Upper lobe of right lung (tissue), 1 donor: ENCODE measurements around the gene MATCAP1. TPM values are rescaled to one million over a fixed set of nuclear protein-coding genes. Genes with fewer than 3 reads are reported as not detected.
A peak's percentile ranks its signal among the peaks of the same experiment; 100 is the strongest.

ENCODE experiments used
- ATAC-seq: fragments of 200-7000 bp; cut with Tn5 transposase; one replicate; pipeline ENCODE4 v1.9.1; 2020; ENCODE audit warnings: mild to moderate bottlenecking, moderate library complexity
- DNase-seq: peaks from one replicate; pipeline ENCODE4 v3.0.0-alpha.2; 2020
- H3K27ac ChIP-seq: fragments of 200-600 bp; one replicate; pipeline ENCODE4 v1.8.0; 2022
- H3K27me3 ChIP-seq: fragments of 200-600 bp; one replicate; pipeline ENCODE4 v1.8.0; 2022; ENCODE audit warnings: mild to moderate bottlenecking
- H3K36me3 ChIP-seq: fragments of 200-600 bp; one replicate; pipeline ENCODE4 v1.8.0; 2022
- H3K4me1 ChIP-seq: fragments of 200-600 bp; one replicate; pipeline ENCODE4 v1.8.0; 2022
- H3K4me3 ChIP-seq: fragments of 200-600 bp; one replicate; pipeline ENCODE4 v1.8.0; 2022; ENCODE audit warnings: mild to moderate bottlenecking
- H3K9me3 ChIP-seq: fragments of 200-600 bp; one replicate; pipeline ENCODE4 v1.8.0; 2022
- intact Hi-C: fragments of 100-400 bp; cut with DNase I; formaldehyde crosslinking; loops from one replicate; pipeline ENCODE4 v1.11.0; 2022
- total RNA-seq: library from RNA; stranded (reverse); fragmentation: NEBNext Ultra II Directional; extraction: Animal tissue kit (Norgen Biotek cat#: 25700); gene quantifications from one replicate; pipeline ENCODE4 v1.2.1, GENCODE V29; 2021
- TF ChIP-seq, protein P1 (sequence below): fragments of 200-600 bp; IDR thresholded peaks from one replicate; pipeline ENCODE4 v1.8.0; 2022; ENCODE audit warnings: antibody characterized with exemption
- donor health status: DM: no; HTN: yes; CAD: no; lungs with severe emphysema.

The MATCAP1 gene
- total RNA-seq, 1 donor from 2014 or later = 28.4 TPM

DNA sequence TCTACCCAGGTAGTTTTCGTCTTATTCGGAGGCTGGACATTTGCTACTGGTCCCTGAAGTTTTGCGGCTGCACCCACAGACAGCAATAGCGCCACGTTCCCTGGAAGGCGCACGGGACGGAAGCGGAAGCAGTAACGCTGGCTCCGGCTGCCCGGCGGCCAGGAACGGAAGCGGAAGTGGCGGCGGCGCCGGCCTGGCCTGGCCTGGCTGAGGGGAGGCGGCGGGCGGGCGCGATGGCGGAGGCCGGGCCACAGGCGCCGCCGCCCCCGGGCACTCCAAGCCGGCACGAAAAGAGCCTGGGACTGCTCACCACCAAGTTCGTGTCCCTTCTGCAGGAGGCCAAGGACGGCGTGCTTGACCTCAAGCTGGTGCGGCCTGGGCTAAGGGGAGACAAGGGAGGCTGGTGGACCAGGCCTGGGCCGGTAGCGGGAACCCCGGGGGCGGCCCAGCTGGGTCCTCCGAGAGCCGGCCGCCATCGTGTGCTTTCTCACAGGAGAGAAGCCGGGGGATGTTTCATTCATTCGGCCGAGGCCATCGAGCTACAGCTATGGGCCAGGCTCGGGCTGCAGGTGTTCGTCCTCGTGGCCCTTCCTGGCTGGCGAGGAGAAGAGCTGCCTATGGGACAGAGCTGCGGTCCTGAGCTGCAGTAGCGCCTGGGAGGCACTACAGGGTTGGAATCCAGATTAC, 8.4 kb upstream of the MATCAP1 start, which contains the start of gene E2F4:
TSS of gene E2F4 (plus strand) at position 161 of the 687 bp plus-strand sequence. CDS start at position 234, 73 bp downstream.
- Histone ChIP-seq H3K9me3 (no peaks in the 10 kb centered on the region), H3K36me3 (peaks cover 40% of the 10 kb centered on the region), H3K27me3 (no peaks in the 10 kb centered on the region), H3K4me1 (peaks cover 27% of the 10 kb centered on the region), H3K4me3 (peak within 1 kb of the TSS; percentile 99), H3K27ac (peak within 1 kb of the TSS; percentile 82)
- TF ChIP-seq, protein P1, sequence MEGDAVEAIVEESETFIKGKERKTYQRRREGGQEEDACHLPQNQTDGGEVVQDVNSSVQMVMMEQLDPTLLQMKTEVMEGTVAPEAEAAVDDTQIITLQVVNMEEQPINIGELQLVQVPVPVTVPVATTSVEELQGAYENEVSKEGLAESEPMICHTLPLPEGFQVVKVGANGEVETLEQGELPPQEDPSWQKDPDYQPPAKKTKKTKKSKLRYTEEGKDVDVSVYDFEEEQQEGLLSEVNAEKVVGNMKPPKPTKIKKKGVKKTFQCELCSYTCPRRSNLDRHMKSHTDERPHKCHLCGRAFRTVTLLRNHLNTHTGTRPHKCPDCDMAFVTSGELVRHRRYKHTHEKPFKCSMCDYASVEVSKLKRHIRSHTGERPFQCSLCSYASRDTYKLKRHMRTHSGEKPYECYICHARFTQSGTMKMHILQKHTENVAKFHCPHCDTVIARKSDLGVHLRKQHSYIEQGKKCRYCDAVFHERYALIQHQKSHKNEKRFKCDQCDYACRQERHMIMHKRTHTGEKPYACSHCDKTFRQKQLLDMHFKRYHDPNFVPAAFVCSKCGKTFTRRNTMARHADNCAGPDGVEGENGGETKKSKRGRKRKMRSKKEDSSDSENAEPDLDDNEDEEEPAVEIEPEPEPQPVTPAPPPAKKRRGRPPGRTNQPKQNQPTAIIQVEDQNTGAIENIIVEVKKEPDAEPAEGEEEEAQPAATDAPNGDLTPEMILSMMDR = no peak
- DNase-seq (peak; percentile 96), ATAC-seq (peak; percentile 97)
- intact Hi-C loops = no loop called here

DNA sequence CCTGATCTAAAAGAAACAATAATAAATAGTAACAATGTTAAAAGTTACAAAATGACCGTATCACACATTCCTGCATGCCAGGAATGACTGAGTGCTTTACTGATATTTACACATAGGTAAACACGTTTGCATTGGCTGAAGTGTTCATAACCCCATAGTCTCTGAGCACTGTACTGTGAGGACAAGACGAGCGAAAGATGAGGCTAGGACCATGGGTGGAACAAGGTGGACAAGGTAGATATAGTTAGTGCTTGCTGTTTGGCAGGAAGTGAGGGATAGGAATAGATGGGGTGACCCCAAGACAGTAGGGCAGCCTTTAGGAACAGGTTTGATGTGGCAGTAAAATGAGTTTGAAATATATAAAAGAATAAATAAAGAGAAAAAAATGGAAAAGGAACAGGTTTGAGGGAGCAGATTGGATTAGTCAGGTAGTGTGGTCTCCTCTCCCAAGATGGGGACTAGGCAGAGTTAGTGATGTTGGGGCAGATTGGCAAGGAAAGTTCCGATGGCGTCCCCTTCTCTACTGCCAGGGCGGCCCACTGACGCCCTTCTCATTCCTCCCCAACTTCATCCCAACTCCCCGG, 7.7 kb upstream of the MATCAP1 start:
- no peak overlapping the region for H3K27ac ChIP-seq

DNA sequence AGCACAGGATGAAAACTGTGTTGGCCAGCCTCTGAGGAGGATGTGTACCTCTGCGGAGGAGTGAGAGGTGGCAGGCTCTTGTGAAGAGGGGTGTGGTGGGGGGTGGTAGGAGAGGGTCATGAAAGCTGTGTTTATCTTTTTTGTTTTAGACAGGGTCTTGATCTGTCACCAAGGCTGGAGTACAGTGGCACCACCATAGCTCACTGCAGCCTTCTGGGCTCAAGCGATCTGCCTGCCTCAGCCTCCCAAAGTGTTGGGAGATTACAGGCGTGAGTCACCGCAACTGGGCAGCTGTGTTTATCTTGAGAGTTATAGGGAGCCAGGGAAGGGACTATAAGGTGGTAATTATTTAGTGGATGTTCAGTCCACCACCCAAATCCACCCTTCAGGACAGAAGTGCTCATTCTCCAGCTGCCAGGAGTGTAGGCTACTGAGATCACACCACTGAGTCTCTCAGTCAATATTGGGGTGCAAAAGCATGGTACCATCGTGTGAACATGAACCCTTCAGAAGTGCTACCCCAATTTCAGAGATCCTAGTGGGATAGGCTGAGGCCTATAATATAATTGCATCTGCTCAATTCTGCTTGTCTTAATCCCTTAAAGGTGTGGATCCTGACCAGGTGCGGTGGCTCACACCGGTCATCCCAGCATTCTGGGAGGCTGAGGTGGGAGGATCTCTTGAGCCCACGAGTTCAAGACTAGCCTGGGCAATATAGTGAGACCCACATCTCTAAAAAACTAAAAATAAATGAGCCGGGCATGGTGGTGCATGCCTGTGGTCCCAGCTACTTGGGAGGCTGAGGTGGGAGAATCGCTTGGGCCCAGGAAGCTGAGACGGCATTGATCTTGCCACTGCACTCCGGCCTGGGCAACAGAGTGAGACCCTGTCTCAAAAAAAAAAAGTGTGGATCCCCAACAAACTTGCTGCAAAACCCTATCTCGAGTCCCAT, 7.0 kb upstream of the MATCAP1 start:
- intact Hi-C loops = no loop called here
- Histone ChIP-seq H3K4me1 (peaks cover 29% of the 10 kb centered on the region), H3K27me3 (no peaks in the 10 kb centered on the region), H3K27ac (peak overlapping the region; percentile 6), H3K9me3 (no peaks in the 10 kb centered on the region), H3K4me3 (peak overlapping the region; percentile 36), H3K36me3 (peaks cover 26% of the 10 kb centered on the region)
- ATAC-seq (no peak), DNase-seq (no peak)
- TF ChIP-seq, protein P1 = no peak

More for the DNA sequence above, 7.7 kb upstream of the MATCAP1 start:
- intact Hi-C loops = no loop called here
- ATAC-seq (no peak), DNase-seq (no peak)
- TF ChIP-seq, protein P1 = no peak
- peaks cover 27% of the 10 kb centered on the region for H3K4me1 ChIP-seq
- no peaks in the 10 kb centered on the region for H3K27me3 ChIP-seq
- no peaks in the 10 kb centered on the region for H3K9me3 ChIP-seq
- peak overlapping the region; percentile 99 for H3K4me3 ChIP-seq
- H3K36me3 ChIP-seq = peaks cover 34% of the 10 kb centered on the region

DNA sequence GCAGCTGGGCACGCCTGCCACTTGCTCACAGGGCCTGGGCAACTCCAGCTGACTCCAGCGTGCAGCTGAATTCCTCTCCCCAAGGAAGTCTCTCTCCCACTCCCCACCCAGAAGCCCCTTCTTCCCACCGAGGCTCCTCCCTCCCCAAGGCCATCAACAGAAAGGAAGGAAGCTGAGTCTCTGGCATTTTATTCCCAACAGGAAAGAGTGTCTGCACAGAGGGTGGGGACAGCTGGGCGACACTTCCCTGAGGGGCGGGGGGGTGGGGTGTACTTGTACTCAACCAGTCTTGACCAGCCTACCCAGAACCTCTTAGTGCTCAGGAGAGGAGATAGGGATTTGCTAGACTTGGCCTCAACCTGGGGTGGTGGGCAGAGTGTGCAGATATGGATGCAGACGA, 6.3 kb upstream of the MATCAP1 start, which contains the start of gene EXOC3L1:
TSS of gene EXOC3L1 (minus strand) at position 96 of the 400 bp plus-strand sequence. CDS start 460 bp downstream, outside the sequence.
- TF ChIP-seq, protein P1 = no peak
- Histone ChIP-seq H3K4me1 (peaks cover 36% of the 10 kb centered on the region), H3K27me3 (no peaks in the 10 kb centered on the region), H3K4me3 (peak within 1 kb of the TSS; percentile 36), H3K36me3 (peaks cover 19% of the 10 kb centered on the region), H3K27ac (peak within 1 kb of the TSS; percentile 51), H3K9me3 (no peaks in the 10 kb centered on the region)
- intact Hi-C loops = no loop called here
- DNase-seq = no peak
- no peak for ATAC-seq

DNA sequence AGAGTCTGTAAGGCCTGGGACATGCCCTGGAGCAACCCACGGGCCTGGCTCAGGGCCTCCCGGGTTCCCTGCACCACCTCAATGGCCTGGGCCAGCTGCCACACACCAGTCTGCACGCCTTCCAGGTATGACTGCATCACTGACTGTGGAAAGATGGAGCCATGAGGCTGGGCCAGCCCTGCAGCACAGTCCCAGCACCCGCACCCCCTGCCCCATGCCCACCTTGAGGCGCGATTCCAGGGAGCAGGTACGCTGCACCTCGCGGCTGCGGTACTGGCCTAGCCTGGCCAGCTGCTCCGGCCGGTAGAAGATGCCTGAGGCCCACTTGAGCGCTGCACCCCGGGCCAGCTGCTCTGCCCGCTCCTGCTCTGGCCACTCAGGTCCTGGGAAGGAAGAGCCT, 5.0 kb upstream of the MATCAP1 start:
- intact Hi-C loops = no loop called here

More for the DNA sequence above, 5.0 kb upstream of the MATCAP1 start:
- no peak overlapping the region for H3K27ac ChIP-seq
- H3K4me3 ChIP-seq = no peak overlapping the region
- ATAC-seq = no peak
- peaks cover 39% of the 10 kb centered on the region for H3K4me1 ChIP-seq
- no peaks in the 10 kb centered on the region for H3K27me3 ChIP-seq
- H3K36me3 ChIP-seq = peaks cover 7% of the 10 kb centered on the region
- TF ChIP-seq, protein P1 = no peak
- no peaks in the 10 kb centered on the region for H3K9me3 ChIP-seq
- DNase-seq = no peak
